GM12891 (cell line): ENCODE results near the gene LCE3D.

Experiments
- PAX5 ChIP-seq: IDR thresholded peaks from 2 replicates; pipeline ENCODE4 v1.6.1; 2011; ENCODE audit warnings: low read length, moderate library complexity, mild to moderate bottlenecking; ENCODE audit not compliant: insufficient read depth, severe bottlenecking
- POLR2A ChIP-seq: IDR thresholded peaks from 2 replicates; pipeline ENCODE4 v1.6.1; 2011; ENCODE audit warnings: low read depth, low read length, control low read depth
- POLR2AphosphoS5 ChIP-seq: IDR thresholded peaks from 2 replicates; pipeline ENCODE4 v1.6.1; 2011; ENCODE audit warnings: low read depth, low read length, control low read depth
- POU2F2 ChIP-seq: IDR thresholded peaks from 2 replicates; pipeline ENCODE4 v1.6.1; 2011; ENCODE audit warnings: low read depth, mild to moderate bottlenecking, control low read depth, low read length, moderate library complexity
- SPI1 ChIP-seq: IDR thresholded peaks from 2 replicates; pipeline ENCODE4 v1.6.1; 2011; ENCODE audit warnings: low read depth, low read length, control low read depth
- TAF1 ChIP-seq: IDR thresholded peaks from 2 replicates; pipeline ENCODE4 v1.6.1; 2011; ENCODE audit warnings: low read depth, low read length, control low read depth

DNA sequence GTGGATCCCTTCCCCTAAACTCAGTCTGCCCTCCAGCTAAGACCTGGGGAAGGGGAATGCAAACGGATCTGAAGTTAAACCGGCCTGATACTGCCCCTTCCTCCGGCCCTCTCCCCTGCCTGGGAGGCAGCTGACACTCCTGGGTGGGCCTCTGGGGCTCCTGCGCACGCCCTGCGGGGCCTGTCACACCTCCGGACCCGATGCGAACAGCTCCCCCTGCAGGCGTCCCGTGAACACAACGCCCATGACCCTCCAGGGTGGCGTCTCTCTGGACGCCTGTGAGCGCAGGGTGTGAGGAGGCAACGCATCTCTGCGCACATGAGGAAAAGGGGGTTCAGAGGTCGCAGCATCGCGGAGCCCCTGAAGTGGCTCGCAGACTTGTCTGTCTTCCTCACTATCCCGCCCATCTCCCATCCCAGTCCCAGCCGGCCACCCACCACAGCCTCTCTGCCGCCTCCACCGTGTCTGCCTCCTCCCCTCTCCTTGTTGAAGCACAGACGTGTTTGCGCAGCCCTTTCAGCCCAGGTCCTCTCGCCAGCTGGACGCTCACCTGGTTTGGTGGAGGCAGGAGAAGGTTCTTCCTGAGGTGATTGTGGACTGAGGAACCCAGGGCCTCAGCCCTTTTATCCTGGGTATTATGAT lies 43.0 kb upstream of the LCE3D start:
- TF ChIP-seq POLR2A (no peak), POU2F2 (no peak), TAF1 (no peak), SPI1 (no peak), POLR2AphosphoS5 (no peak), PAX5 (no peak)
